ENCODE measurements around the gene NF2.
A peak's percentile ranks its signal among the peaks of the same experiment; 100 is the strongest.

The NF2 gene

DNA sequence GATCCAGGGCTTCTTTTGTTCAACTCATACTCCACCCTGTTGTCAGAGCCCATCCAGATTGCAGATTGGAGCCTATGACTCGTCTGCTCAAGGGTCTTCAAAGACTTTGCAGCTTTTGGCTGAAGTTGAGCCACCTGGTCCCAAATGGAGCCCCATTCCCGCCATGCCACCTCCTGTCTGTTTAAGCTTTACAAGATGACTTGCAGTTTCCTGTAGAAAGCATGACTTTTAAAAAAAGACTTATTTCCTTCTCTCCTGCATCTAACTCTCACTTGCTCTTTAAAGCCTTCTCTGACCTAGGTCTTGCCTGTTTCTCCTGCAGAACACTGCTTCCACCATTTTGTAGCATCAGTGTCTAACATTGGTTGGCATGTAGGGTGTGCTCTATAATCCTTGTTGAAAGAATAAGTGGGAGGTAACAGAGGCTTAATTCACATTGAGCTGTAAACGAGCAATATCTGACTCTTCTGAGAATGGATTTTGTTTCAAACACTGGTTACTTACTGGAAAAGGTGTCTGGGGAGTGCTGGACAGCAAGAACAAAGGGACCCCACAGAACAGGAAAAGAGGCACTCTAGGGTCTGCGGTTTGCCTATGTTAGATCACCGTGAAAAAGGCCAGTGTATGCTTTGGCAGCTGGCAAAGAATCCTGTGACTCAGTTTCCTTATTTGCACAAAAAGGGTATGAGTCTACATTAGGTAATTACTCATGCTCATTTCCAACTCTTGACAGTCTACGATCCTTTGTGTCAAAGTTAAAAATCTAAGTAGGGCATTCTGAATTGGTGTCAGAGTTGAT lies 30.3 kb downstream of the NF2 start:
- DNase-seq = no peak

DNA sequence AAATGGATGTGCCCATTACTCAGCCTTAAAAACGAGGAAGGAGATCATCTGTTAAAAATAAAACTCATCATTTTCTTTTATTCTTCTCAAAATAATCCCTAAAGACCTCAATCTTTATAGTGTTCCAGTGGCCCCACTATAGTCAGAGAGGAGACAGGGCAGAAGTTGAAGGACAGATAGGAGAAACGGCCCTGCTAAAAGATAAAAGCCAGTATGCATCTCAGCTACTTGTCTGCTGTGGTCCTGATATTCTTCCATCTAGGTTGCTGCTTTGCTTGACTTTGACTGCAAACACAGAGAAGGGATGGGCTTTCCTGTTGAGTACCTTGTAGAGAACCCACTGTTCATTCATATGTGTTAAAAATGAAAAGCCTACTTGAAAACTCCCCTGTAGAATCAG lies 31.4 kb downstream of the NF2 start:
- no peak for DNase-seq

DNA sequence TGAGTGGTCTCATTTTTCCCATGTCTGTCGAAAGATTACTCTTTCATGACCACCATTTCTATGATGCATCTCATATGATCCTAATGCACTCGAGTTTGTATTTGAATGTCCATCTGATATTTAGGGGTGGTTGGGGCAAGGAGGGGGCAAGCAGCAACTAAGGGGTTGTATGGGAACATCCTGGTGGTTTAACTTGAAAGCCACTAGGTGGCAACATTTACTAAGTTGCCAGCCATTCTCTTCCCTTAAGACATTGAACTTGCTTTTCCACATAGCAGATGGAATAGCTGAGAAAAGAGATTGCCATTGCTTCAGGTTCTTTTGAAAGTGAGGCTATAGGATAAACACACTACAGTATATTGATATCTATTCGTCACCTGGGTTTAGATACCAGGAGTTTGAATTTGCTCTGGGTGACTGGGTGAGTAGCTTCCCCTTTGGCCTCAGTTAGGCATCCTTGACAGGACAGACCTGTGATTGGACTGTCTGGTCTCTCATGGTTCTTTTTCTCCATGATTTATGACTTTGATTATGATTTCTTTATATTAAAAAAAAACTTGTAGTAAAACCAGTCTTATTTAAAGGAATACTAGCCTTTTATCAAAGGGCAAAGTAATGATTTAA lies 32.4 kb downstream of the NF2 start:
- peak in 1 of 2 donors; percentile 27 for DNase-seq

DNA sequence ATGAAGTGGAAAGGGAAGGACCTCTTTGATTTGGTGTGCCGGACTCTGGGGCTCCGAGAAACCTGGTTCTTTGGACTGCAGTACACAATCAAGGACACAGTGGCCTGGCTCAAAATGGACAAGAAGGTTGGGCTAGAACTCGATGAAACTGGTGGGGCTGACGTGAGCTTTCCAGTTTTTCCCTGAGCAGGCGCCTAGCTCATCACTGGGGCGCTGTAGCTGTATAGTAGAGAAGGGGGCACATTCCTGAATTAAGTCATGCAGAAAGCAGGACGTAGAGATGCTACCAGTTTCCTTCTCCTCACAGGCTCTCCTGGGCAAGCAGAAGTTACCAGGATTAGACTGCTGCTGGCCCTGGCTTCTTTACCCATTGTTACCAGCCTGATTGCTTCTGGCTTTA lies 33.3 kb downstream of the NF2 start:
- DNase-seq = no peak

DNA sequence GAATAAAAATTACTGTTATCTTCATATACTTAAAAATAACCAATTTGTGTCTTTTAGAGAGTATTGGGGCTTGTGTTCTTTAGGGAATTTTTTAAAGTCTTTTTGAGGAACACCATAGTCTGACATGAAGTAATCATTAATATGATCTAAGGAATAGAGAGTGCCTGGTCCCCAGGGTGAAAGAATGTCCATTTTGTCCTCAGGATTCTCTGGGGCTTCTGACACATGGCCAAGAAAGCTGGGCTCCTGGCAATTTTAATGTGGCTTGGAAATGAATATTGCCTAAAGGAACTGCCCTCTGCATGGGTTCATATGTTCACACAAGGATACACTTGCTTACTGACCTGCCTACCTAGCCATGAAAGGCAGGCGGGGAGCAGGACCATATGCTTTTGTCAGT lies 33.7 kb downstream of the NF2 start:
- no peak for DNase-seq

DNA sequence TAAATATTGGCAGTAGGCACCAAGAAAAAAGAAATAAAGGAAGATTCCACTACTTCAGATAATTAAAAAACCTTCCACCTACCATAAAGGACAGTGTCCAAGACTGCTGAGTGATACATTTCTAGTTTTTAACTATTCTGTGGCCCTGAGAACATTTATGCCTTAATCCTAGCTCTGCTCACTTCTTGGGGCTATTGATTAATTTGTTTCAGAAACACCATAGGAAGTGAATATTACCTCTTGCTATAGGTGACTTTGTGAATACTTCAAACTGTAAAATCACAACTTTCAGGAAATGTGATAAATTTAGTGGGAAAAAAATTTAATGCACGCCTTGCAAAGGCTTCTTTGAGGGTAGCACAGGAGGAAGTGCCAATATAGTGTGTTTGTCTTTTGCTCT lies 35.2 kb downstream of the NF2 start:
- DNase-seq = no peak

DNA sequence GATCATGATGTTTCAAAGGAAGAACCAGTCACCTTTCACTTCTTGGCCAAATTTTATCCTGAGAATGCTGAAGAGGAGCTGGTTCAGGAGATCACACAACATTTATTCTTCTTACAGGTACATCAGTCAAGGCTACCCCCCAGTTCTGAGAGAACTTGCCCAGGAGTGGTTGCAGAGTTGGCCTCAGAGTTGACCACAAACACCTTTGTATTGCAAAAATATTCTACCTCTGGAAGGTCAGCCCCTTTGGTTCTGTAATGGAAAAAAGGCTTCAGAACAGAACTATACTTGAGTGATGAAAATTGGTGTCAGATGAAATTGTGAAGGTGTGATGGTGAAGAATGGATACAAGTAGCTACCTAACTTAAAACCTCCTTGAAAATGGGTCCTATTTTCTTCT lies 35.7 kb downstream of the NF2 start:
- DNase-seq = no peak

DNA sequence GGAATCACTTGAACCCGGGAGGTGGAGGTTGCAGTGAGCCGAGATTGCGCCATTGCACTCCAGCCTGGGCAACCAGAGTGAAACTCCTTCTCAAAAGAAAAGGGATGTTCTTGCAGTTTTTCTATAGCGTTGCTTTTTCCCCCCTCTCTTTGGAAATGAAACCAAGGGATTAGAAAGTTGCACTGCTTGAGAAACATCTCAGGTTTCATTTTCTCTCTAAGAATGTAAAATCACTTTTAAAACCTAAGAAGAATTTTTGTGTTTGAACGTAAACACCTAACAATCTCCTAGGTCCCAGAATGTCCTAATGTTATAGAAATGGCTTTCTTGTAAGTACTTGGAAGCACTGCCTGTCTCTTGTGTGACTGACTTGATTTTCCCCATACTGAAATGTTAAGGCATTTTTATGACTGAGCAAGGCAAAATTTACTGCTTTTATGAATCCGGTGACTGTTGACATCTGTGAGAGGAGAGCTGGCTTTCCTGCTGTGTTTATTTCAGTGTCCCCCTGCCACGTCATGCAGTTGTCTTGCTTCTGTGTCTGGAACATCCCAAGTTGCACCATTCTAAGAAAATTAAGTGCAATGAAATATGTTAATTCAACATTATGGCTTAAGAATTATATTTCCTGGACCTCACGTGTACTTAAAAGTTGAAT lies 37.7 kb downstream of the NF2 start:
- DNase-seq = no peak

DNA sequence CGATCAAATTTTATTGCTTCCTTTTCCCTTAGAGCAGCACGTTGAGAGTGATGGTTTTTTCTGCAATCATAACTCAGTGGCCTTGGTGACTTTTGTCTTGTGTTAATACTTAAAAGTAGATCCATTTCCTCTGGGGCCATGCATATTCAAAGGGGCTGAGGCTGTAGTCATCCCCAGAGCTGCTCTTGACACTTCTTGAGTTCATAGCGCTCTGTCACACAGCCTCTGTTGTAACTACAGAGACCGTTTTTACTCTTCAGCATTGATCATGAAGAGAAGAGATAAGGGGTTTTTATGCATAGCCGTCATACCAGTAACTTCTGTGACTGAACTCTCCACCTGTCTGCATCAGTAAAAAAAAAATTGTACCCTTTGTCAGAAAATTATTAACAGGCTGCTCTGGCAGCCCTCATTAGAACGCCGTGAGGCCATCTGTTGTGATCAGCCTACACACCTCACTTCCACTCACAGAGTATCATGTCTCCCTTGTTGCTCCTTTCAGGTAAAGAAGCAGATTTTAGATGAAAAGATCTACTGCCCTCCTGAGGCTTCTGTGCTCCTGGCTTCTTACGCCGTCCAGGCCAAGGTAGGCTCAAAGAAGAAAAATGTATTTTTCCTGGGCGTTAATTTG lies 38.4 kb downstream of the NF2 start:
- no peak for DNase-seq

DNA sequence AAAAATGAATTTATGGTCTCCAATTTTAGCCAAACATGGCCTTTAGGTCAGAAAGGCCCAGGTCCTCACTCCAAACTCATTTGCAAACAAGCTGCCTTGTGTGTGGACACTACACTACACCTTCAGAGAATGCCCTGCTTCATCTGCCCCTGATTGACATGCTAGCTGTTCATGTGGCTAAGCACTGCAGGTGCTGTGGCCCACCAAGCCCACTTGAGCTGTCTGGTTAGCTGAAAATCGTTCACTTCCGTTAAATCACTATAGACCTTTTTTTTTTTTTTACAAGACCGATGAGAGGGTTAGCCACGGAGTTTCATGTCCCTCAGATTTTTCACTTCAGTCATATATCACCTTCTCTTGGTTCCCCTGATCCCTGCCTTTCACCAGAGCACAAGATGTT lies 39.3 kb downstream of the NF2 start:
- no peak for DNase-seq

DNA sequence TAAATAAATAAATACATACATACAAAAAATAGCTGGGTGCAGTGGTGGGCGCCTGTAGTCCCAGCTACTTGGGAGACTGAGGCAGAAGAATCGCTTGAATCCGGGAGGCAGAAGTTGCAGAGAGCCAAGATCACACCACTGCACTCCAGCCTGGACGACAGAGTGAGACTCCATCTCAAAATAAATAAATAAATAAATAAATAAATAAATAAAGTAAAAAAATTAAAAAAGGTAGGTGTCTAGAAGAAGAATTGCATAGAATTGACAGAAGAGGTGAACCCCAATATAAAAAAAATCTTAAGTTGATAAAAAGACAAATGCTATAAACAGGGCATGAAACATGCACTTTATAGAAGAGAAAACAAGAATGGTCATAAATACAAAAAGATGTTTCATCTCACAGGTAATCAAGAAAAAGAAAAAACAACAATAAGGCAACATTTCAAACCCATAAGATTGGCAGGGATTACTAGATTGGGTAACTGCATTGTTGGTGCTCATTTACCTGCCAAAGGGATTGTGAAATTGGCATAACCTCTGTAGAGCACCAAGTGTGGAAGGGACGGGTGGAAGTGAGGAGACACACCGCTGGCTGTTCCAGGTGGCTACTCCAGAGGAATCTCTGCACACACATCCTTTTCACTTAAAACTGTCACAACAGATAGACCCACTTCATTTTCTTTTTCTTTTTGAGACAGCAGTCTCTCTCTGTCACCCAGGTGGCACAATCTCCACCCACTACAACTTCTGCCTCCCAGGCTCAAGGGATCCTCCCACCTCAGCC lies 44.7 kb downstream of the NF2 start:
- DNase-seq = no peak

DNA sequence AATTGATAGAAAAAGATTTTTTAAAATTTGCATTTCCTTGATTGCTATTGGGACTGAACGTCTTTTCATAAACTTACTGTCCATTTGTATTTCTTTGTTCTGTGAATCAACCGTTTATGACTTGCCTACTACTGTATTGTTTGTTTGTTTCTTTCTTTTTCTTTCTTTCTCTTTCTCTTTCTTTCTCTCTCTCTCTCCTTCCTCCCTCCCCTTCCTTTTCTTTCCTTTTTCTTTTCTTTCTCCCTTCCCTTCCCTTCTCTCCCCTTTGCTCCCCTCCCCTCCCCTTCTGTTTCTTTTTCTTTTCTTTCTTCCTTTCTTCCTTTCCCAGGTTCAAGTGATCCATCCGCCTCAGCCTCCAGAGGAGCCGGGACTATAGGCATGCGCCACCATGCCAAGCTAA lies 46.9 kb downstream of the NF2 start:
- no peak for DNase-seq

DNA sequence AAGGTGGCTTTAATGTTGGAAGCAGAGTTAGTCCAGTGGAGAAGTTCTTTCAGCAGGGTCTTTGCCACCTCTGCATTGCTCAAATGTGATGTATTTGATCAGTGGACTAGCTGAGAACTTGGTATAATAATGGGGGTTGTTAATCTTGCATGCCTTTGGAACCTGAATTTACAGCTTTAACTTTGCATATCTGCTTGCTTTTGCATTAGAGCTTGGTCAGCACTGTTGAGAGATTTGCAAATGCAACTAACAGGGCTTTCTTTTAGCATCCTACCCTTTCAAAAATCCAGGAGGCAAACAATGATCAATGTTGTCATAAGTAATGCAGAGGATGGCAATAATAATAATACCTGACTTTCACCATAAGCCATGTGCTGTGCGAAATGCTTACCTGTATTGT lies 48.2 kb downstream of the NF2 start:
- DNase-seq = no peak

DNA sequence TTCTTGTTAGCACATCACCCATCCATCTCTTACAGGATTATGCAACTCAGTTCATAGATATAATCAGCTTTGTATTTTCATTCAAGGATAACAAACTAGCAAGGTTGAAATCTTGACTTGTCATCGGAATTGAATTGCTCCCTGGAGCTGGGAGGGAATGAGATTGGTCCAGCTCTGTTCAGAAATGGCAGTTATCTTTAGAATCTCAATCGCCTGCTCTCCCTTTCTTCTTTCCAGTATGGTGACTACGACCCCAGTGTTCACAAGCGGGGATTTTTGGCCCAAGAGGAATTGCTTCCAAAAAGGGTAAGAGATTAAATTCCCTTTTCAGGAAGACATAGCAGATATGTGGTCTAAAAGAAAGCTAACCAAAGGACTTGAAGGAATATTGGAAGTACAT lies 51.0 kb downstream of the NF2 start:
- no peak for DNase-seq

DNA sequence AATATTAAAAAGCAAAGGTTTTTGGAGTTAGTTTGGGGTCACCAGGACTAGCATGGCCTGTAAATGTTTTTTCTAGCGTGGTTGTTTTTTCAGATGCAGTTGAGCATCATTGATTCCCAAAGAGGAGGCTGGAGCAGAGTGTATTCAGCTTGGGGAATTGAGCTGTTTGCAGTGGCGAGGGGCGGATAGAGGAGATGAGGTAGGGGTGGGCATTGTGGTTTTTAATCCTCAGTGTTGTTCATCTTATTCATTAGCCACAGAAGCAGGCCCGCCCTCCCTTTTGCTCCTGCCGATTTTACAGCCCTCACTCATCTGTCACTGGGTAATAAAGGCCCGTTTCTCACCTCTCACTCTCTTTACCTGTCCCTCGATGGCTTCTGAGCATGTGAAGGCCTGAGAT lies 51.4 kb downstream of the NF2 start:
- DNase-seq = no peak

DNA sequence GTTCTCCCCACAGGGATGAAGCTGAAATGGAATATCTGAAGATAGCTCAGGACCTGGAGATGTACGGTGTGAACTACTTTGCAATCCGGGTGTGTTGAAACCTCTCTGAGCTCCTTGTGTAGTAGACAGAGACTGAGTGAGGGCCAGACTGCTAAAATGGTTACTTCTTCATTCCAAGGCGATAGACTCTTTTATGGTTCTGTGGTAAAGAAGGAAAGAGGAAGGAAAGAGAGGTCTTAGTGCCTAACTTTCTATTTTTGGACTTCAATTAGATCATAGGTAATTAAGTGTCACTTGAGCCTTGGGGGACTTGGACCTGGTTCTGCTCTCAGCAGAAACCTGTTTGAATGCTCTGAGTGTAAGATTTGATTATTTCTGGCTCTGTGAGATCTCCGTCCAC lies 54.7 kb downstream of the NF2 start:
- no peak for DNase-seq

DNA sequence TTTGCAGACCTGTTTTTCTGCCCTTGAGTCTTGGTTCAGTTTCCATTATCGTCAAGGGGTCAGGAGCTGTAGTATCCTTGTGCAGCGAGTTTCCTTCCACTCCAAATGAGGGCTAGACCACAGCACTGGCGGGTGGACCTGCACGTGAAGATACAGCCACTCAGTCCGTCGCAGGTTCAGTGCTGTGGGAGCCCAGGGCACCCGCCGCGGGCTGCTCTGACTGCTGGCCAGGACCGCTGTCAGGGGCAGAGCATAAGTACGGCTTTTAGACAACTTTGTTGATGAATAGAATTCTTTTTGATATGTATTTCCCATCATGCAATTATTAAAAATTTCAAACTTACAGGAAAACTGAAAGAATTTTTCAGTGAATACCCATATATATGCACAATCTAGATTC lies 56.6 kb downstream of the NF2 start:
- DNase-seq = no peak

DNA sequence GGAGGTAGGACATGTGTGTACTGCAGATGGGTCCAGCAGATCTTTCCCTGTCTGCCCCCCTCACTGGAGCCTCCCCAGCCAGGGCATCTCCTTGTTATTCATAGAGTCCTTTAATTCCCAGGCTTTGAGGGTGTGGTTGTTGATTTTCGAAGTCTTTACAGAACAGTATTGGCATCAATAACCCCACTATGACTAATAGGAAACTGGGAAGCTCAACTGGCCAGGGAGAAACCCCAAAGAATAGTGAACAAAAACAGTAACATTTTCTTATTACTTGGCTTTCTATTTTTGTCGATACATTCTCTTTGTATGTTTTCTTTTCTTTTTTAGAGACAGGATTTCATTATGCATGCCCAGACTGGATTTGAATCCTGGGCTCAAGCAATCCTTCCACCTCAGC lies 57.9 kb downstream of the NF2 start:
- no peak for DNase-seq

DNA sequence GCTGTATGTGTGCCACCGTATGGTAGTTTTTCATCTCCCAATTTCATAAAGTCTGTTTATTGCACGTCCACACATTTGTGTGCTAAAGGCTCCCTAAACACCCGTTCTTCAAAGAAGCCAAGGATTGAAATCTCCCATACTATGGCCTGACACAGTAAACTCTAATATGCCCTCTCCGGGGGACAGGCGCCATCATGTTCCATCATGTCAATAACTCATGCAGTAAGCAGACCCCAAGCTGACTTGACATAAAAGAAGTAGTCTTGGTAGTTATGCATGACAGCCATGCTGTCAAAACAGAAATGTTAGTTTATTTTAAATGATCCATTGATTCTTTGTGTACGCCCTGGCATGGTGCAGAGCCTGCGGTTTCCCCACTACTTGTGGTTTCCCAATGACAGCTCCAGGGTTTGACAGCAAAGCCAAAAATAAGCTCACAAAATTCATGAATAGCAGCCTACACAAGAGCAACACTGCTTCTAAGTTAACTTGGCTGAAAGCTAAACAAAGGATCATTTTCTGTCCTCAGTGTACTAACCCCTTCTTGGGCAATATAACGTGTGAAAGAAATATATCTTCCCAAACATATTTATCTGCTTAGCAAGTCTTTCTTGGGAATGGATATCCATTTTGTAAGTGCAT lies 59.9 kb downstream of the NF2 start:
- no peak for DNase-seq

DNA sequence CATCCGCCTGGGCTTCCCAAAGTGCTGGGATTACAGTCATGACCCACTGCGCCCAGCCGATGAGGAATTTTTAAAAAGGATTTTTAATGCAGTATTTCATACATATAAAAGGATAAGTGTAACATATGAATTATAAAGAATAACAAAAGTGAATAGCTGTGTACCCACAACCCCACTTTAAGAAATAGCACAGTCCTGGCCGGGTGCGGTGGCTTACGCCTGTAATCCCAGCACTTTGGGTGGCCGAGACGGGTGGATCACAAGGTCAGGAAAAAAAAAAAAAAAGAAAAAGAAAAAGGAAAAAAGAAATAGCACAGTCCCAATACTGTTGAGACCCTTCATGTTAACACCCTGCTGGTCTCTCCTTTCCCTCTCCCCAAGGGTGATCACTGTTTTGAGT lies 62.1 kb downstream of the NF2 start:
- DNase-seq = no peak

DNA sequence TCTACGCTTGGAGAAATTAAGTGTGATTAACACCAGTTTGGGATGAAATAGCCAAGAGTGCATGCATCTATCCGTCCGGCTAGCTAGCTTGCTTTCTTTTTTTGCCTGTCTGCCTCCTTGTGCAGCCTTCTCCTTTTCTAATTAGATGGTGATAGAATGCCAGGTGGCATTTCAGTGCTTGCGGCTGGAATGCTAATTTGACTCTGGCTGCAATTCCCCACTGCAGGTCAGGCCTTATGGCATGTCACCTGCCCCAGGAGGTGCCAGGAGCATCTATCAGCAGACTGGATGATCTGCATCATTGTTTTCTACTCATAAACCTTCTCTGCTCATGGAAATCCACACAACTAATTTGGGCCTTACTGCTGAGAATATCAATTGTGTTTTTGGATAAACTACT lies 65.2 kb downstream of the NF2 start:
- no peak for DNase-seq

DNA sequence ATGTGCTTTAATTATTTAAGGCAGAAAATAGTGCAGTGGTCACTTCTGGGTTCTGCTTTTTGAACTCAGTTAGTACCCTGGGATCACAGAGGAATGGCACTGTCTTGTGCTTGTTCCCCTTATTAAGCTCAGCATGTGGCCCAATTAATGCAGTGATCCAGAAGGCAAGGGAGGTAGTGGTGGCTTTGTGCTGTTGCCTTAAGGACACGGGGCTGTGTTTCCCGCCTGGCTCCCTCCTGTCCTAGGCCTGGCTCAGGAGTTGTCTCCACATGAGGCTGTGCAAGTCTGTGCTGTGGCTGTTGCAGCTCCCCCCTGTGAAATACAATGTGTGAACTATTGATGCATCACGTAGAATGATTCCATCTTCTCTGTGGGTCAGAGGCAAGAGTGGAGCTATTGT lies 67.2 kb downstream of the NF2 start:
- no peak for DNase-seq

Data from CD4-positive, alpha-beta T cell treated with Interleukin-1 beta for 1 hour (primary cell).